Natural killer cell (primary cell): ENCODE measurements around the gene ARF3. TPM values are rescaled to one million over a fixed set of nuclear protein-coding genes. Genes with fewer than 3 reads are reported as not detected.

Experiments
- ATAC-seq, 3 donors: fragments of 150-1000 bp in 2 of 3; fragments of 200-7000 bp in 1 of 3; cut with Tn5 transposase; 1 replicate in 1 of 3; 2 replicates in 2 of 3; pipeline ENCODE4 v1.10.0; 2021; ENCODE audit warnings: mild to moderate bottlenecking in 2 of 3, moderate library complexity in 2 of 3
- DNase-seq, 2 donors: peaks; one replicate each; pipeline versions ENCODE4 v3.0.0 to v3.0.0-alpha.2; 2013 to 2021; ENCODE audit warnings: mixed read lengths in 1 of 2
- H3K27ac ChIP-seq: one replicate; pipeline ENCODE4 v1.5.1; 2013; ENCODE audit warnings: mild to moderate bottlenecking, low read length
- H3K27me3 ChIP-seq: one replicate; pipeline ENCODE4 v1.6.1; 2013; ENCODE audit warnings: low read length; ENCODE audit not compliant: control insufficient read depth, insufficient read depth
- H3K36me3 ChIP-seq: one replicate; pipeline ENCODE4 v1.6.1; 2013; ENCODE audit warnings: low read length; ENCODE audit not compliant: control insufficient read depth, insufficient read depth
- H3K4me1 ChIP-seq: one replicate; pipeline ENCODE4 v1.6.1; 2013; ENCODE audit warnings: low read length; ENCODE audit not compliant: control insufficient read depth, insufficient read depth
- H3K4me3 ChIP-seq: one replicate; pipeline ENCODE4 v1.5.1; 2013; ENCODE audit warnings: low read length
- H3K9me3 ChIP-seq: one replicate; pipeline ENCODE4 v1.6.1; 2013; ENCODE audit warnings: low read length; ENCODE audit not compliant: control insufficient read depth, insufficient read depth
- H3K27ac Mint-ChIP-seq, 2 donors: one replicate each; pipeline ENCODE4 v1.8.0; 2022; ENCODE audit warnings: mild to moderate bottlenecking in 2 of 2, mixed read lengths in 2 of 2, moderate library complexity in 1 of 2
- H3K27me3 Mint-ChIP-seq, 2 donors: one replicate each; pipeline ENCODE4 v1.8.0; 2022; ENCODE audit warnings: low read depth in 2 of 2, mixed read lengths in 2 of 2
- H3K36me3 Mint-ChIP-seq: one replicate; pipeline ENCODE4 v1.8.0; 2022; ENCODE audit warnings: mixed read lengths
- H3K4me1 Mint-ChIP-seq, 2 donors: one replicate each; pipeline ENCODE4 v1.8.0; 2022; ENCODE audit warnings: mixed read lengths in 2 of 2
- H3K4me3 Mint-ChIP-seq: one replicate; pipeline ENCODE4 v1.8.0; 2022; ENCODE audit warnings: mild to moderate bottlenecking, moderate library complexity, mixed read lengths
- H3K9me3 Mint-ChIP-seq, 2 donors: one replicate each; pipeline ENCODE4 v1.8.0; 2022; ENCODE audit warnings: mixed read lengths in 2 of 2
- CTCF ChIP-seq: fragments of 200-600 bp; IDR thresholded peaks from one replicate; pipeline ENCODE4 v1.8.0; 2022; ENCODE audit warnings: antibody characterized with exemption
- WGBS: methylation state at CpG from one replicate; pipeline ENCODE4 v1.1.7; 2013; ENCODE audit warnings: missing lambda C conversion rate; ENCODE audit not compliant: insufficient coverage; 5-methylcytosine and 5-hydroxymethylcytosine counted together
- intact Hi-C: fragments of 100-400 bp; cut with micrococcal nuclease; formaldehyde crosslinking; loops from one replicate; pipeline ENCODE4 v1.14.2; 2022
- total RNA-seq, 4 donors: library from RNA; stranded (reverse); fragments of 120-200 nt in 1 of 4; gene quantifications; one replicate each; pipeline versions ENCODE4 v1.2.3 to v1.2.4, GENCODE V29; 2013 to 2022

Gene ARF3
- total RNA-seq, 3 donors from 2014 or later (not counting 1 experiment from before 2014, with no cell fraction given): 80.7 to 114 (median 88.4) TPM

GRCh38 chr12:48970702-48971334 lies 13.5 kb upstream of the ARF3 start:
- Mint-ChIP-seq H3K27ac (peak overlapping the region in 1 of 2 donors; percentile 44), H3K4me3 (peak overlapping the region; percentile 39), H3K9me3 (no peaks in the 10 kb centered on the region), H3K27me3 (peaks cover 19 to 28% of the 10 kb centered on the region in 2 donors), H3K36me3 (no peaks in the 10 kb centered on the region), H3K4me1 (peaks cover 29 to 42% of the 10 kb centered on the region in 2 donors)
- no peak for DNase-seq
- Histone ChIP-seq H3K27me3 (peaks cover 47% of the 10 kb centered on the region), H3K4me1 (peaks cover 46% of the 10 kb centered on the region), H3K36me3 (no peaks in the 10 kb centered on the region), H3K27ac (no peak overlapping the region), H3K4me3 (no peak overlapping the region), H3K9me3 (no peaks in the 10 kb centered on the region)
- ATAC-seq: no peak
- WGBS: 31% methylated on average over 7 of the region's 10 CpGs
- intact Hi-C loops: loop anchor here (10.0 kb wide), 1 partner anchor 46 kb away; the partner anchor contains the start of gene FKBP11
- TF ChIP-seq CTCF: no peak

- no peak overlapping the region for H3K27ac ChIP-seq
- H3K4me1 ChIP-seq: peaks cover 46% of the 10 kb centered on the region
- ATAC-seq: peak; percentile 44 to 61 (median 45)
- no peaks in the 10 kb centered on the region for H3K9me3 ChIP-seq
- TF ChIP-seq CTCF: no peak
- peak overlapping the region; percentile 39 for H3K4me3 Mint-ChIP-seq
- H3K4me3 ChIP-seq: no peak overlapping the region
- peaks cover 29 to 42% of the 10 kb centered on the region in 2 donors for H3K4me1 Mint-ChIP-seq
- peaks cover 47% of the 10 kb centered on the region for H3K27me3 ChIP-seq
- H3K27me3 Mint-ChIP-seq: peaks cover 19 to 28% of the 10 kb centered on the region in 2 donors
- H3K36me3 ChIP-seq: no peaks in the 10 kb centered on the region
- no peaks in the 10 kb centered on the region for H3K36me3 Mint-ChIP-seq
- H3K27ac Mint-ChIP-seq: no peak overlapping the region
- WGBS: 8% methylated on average over 77 of the region's 77 CpGs
- intact Hi-C loops: loop anchor here (10.0 kb wide), 1 partner anchor 45 kb away; the partner anchor contains the start of gene FKBP11
- DNase-seq: peak in 1 of 2 donors; percentile 73
- no peaks in the 10 kb centered on the region for H3K9me3 Mint-ChIP-seq
These were observed 12.8 kb upstream of the ARF3 start for GRCh38 chr12:48969833-48970701.

GRCh38 chr12:48969160-48969771 lies 12.0 kb upstream of the ARF3 start:
- peaks cover 29 to 42% of the 10 kb centered on the region in 2 donors for H3K4me1 Mint-ChIP-seq

More at GRCh38 chr12:48969160-48969771, 12.0 kb upstream of the ARF3 start:
- intact Hi-C loops: no loop called here
- Histone ChIP-seq H3K9me3 (no peaks in the 10 kb centered on the region), H3K4me1 (peaks cover 46% of the 10 kb centered on the region), H3K27ac (no peak overlapping the region), H3K36me3 (no peaks in the 10 kb centered on the region), H3K27me3 (peaks cover 46% of the 10 kb centered on the region), H3K4me3 (no peak overlapping the region)
- WGBS: 70% methylated on average over 8 of the region's 8 CpGs
- Mint-ChIP-seq H3K27me3 (peaks cover 19 to 28% of the 10 kb centered on the region in 2 donors), H3K9me3 (no peaks in the 10 kb centered on the region), H3K27ac (no peak overlapping the region), H3K36me3 (no peaks in the 10 kb centered on the region), H3K4me3 (no peak overlapping the region)
- no peak for ATAC-seq
- no peak for TF ChIP-seq CTCF
- DNase-seq: no peak
